Measurements from ENCODE around the gene TAOK1. TPM values are rescaled to one million over a fixed set of nuclear protein-coding genes. Genes with fewer than 3 reads are reported as not detected.

TAOK1 gene
- total RNA-seq, 4 donors from 2014 or later, result 24.6 to 102 (median 64.9) TPM

DNA sequence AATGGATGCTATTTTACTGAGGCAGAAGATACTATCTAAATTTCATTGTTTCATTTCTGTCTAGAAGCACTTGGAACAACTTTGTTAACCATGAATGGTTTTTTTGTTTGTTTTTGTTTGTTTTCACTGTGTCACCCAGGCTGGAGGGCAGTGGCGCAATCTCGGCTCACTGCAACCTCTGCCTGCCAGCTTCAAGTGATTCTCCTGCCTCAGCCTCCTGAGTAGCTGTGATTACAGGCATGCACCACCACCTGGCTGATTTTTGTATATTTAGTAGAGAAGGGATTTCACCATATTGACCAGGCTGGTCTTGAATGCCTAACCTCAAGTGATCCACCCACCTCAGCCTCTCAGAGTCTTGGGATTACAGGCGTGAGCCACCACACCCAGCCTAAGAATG is 136.2 kb downstream of the TAOK1 start:
- no peaks in the 10 kb centered on the region for H3K4me1 ChIP-seq
- no peaks in the 10 kb centered on the region for H3K9me3 ChIP-seq
- no peak overlapping the region for H3K4me3 ChIP-seq
- intact Hi-C loops (cut with DNase I; ENCODE audit: low total_unique reads), result no loop called here
- TF ChIP-seq, protein P1, sequence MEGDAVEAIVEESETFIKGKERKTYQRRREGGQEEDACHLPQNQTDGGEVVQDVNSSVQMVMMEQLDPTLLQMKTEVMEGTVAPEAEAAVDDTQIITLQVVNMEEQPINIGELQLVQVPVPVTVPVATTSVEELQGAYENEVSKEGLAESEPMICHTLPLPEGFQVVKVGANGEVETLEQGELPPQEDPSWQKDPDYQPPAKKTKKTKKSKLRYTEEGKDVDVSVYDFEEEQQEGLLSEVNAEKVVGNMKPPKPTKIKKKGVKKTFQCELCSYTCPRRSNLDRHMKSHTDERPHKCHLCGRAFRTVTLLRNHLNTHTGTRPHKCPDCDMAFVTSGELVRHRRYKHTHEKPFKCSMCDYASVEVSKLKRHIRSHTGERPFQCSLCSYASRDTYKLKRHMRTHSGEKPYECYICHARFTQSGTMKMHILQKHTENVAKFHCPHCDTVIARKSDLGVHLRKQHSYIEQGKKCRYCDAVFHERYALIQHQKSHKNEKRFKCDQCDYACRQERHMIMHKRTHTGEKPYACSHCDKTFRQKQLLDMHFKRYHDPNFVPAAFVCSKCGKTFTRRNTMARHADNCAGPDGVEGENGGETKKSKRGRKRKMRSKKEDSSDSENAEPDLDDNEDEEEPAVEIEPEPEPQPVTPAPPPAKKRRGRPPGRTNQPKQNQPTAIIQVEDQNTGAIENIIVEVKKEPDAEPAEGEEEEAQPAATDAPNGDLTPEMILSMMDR (IDR thresholded peaks at IDR 0.05), result no peak
- TF ChIP-seq POLR2A (IDR thresholded peaks at IDR 0.05), result no peak
- H3K36me3 ChIP-seq, result no peaks in the 10 kb centered on the region
- H3K27me3 ChIP-seq, result no peaks in the 10 kb centered on the region
- no peak for DNase-seq
- H3K27ac ChIP-seq, result no peak overlapping the region

DNA sequence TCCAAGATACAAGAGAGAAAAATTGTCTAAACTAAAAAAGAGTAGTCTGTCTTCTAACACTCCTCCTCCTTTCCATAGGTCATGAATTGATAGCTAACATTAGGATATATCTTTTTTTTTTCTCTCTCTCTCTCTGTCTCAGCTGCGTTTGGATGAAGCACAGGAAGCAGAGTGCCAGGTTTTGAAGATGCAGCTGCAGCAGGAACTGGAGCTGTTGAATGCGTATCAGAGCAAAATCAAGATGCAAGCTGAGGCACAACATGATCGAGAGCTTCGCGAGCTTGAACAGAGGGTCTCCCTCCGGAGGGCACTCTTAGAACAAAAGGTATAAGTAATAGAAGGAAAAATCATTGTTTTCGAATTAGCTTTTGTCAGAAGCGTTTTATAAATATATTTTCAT is 143.8 kb downstream of the TAOK1 start:
- Histone ChIP-seq H3K27ac (no peak overlapping the region), H3K36me3 (no peaks in the 10 kb centered on the region)
- intact Hi-C loops (cut with DNase I; ENCODE audit: low total_unique reads), result no loop called here

DNA sequence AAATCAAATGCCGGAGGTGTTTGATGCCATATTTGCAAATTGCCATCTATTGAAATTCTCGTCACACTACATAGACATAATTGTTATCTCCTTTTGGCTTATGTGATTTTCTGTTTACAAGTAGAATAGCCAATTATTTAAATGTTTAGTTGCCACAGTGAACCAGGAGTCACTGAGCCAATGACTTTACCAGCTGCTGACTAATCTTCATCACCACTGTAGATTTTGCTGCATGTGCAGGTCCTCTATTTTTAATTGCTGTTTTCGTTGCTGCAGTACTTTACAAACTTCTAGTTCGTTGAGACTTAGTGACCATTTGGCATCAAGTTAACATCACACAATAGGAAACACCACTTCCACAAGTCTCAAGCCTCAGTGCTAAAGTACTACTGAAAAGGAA is 153.9 kb downstream of the TAOK1 start:
- no peak for DNase-seq
- TF ChIP-seq POLR2A (IDR thresholded peaks at IDR 0.05), result no peak
- TF ChIP-seq, protein P1 (IDR thresholded peaks at IDR 0.05), result no peak
- no peaks in the 10 kb centered on the region for H3K27me3 ChIP-seq
- no peaks in the 10 kb centered on the region for H3K9me3 ChIP-seq
- intact Hi-C loops (cut with DNase I; ENCODE audit: low total_unique reads), result loop anchor here (10.0 kb wide), 1 partner anchor 179 kb away; no protein-coding TSS in a partner anchor
- H3K27ac ChIP-seq, result no peak overlapping the region
- no peaks in the 10 kb centered on the region for H3K4me1 ChIP-seq
- no peaks in the 10 kb centered on the region for H3K36me3 ChIP-seq
- H3K4me3 ChIP-seq, result no peak overlapping the region

More for the DNA sequence above, 143.8 kb downstream of the TAOK1 start:
- Histone ChIP-seq H3K4me3 (no peak overlapping the region), H3K4me1 (no peaks in the 10 kb centered on the region), H3K9me3 (no peaks in the 10 kb centered on the region), H3K27me3 (no peaks in the 10 kb centered on the region)
- no peak for TF ChIP-seq POLR2A (IDR thresholded peaks at IDR 0.05)
- TF ChIP-seq, protein P1 (IDR thresholded peaks at IDR 0.05), result no peak
- no peak for DNase-seq

- Histone ChIP-seq H3K4me1 (no peaks in the 10 kb centered on the region), H3K4me3 (no peak overlapping the region), H3K36me3 (no peaks in the 10 kb centered on the region), H3K27ac (no peak overlapping the region), H3K27me3 (no peaks in the 10 kb centered on the region), H3K9me3 (no peaks in the 10 kb centered on the region)
- TF ChIP-seq, protein P1 (IDR thresholded peaks at IDR 0.05), result no peak
- TF ChIP-seq POLR2A (IDR thresholded peaks at IDR 0.05), result no peak
- no peak for DNase-seq
- intact Hi-C loops (cut with DNase I; ENCODE audit: low total_unique reads), result loop anchor here (10.0 kb wide), 1 partner anchor 181 kb away; no protein-coding TSS in a partner anchor
Observed at GRCh38 chr17:29546085-29546484, 155.9 kb downstream of the TAOK1 start.

DNA sequence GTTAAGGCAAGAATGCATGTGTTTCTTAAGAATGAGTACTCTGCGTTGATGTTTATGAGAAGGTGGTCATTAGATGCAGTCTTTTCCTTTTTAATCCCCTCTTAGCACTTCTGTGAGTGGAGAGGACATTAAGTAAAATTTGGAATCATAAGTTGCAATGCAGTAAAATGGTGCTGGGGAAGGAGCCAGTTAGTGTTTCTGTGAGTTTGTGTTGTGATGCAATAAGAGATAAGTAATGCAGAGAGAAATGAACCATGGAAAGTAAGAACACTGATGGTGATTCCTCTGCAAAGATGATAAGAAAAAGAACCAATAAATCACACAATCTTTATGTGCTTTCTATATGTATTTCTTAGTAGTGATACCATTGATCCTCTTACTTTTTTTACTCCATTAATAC is 156.7 kb downstream of the TAOK1 start:
- H3K4me3 ChIP-seq, result no peak overlapping the region
- TF ChIP-seq, protein P1 (IDR thresholded peaks at IDR 0.05), result no peak
- no peak for TF ChIP-seq POLR2A (IDR thresholded peaks at IDR 0.05)
- no peaks in the 10 kb centered on the region for H3K36me3 ChIP-seq
- intact Hi-C loops (cut with DNase I; ENCODE audit: low total_unique reads), result loop anchor here (10.0 kb wide), 1 partner anchor 182 kb away; no protein-coding TSS in a partner anchor
- DNase-seq, result no peak
- no peaks in the 10 kb centered on the region for H3K9me3 ChIP-seq
- H3K27me3 ChIP-seq, result no peaks in the 10 kb centered on the region
- no peak overlapping the region for H3K27ac ChIP-seq
- no peaks in the 10 kb centered on the region for H3K4me1 ChIP-seq

Data from uterus (tissue), 4 donors.